NCI-H2171 treated with DMSO at 0.1 percent for 48 hours (cell line): ENCODE measurements around the gene CD300H.
A peak's percentile ranks its signal among the peaks of the same experiment; 100 is the strongest.

ENCODE experiments used
- DNase-seq: peaks from one replicate; lab custom pipeline; 2025; lab: John Stamatoyannopoulos, UW

Gene CD300H

GRCh38 chr17:74567397-74567796, at the start of gene CD300H:
Gene CD300H (minus strand): TSS chr17:74567509.
- no peak for DNase-seq

GRCh38 chr17:74616696-74617095, 49.4 kb upstream of the CD300H start:
- no peak for DNase-seq

GRCh38 chr17:74612046-74612445, 44.7 kb upstream of the CD300H start:
- DNase-seq, result no peak

- no peak for DNase-seq
Measured at GRCh38 chr17:74610108-74610507, 42.8 kb upstream of the CD300H start.

- DNase-seq, result peak; percentile 16
Measured at GRCh38 chr17:74608511-74608910, 41.2 kb upstream of the CD300H start.

GRCh38 chr17:74607221-74607620, 39.9 kb upstream of the CD300H start:
- DNase-seq, result no peak

- no peak for DNase-seq
Measured at GRCh38 chr17:74606050-74606449, 38.7 kb upstream of the CD300H start.

GRCh38 chr17:74605361-74605760, 38.1 kb upstream of the CD300H start:
- no peak for DNase-seq

- no peak for DNase-seq
Measured at GRCh38 chr17:74604761-74605160, 37.5 kb upstream of the CD300H start.

GRCh38 chr17:74604200-74604599, 36.9 kb upstream of the CD300H start:
- no peak for DNase-seq

GRCh38 chr17:74603746-74604145, 36.4 kb upstream of the CD300H start:
- no peak for DNase-seq

- no peak for DNase-seq
Measured at GRCh38 chr17:74603037-74603635, 35.8 kb upstream of the CD300H start.

GRCh38 chr17:74601944-74602572, 34.7 kb upstream of the CD300H start:
- no peak for DNase-seq

- peak; percentile 83 for DNase-seq
Measured at GRCh38 chr17:74599448-74599939, 32.2 kb upstream of the CD300H start.

- peak; percentile 29 for DNase-seq
Measured at GRCh38 chr17:74599023-74599399, 31.7 kb upstream of the CD300H start.

GRCh38 chr17:74598346-74599022, 31.2 kb upstream of the CD300H start:
- DNase-seq, result no peak

- DNase-seq, result no peak
Measured at GRCh38 chr17:74597069-74597790, 29.9 kb upstream of the CD300H start.

GRCh38 chr17:74595037-74595750, 27.9 kb upstream of the CD300H start:
- DNase-seq, result no peak

- no peak for DNase-seq
Measured at GRCh38 chr17:74592087-74592990, 25.0 kb upstream of the CD300H start, which contains the start of gene CD300LD. Gene CD300LD (minus strand): TSS chr17:74592283. CDS start chr17:74592202, 81 bp downstream.

GRCh38 chr17:74591503-74591902, 24.2 kb upstream of the CD300H start:
- no peak for DNase-seq

- DNase-seq, result no peak
Measured at GRCh38 chr17:74585711-74586110, 18.4 kb upstream of the CD300H start.
